HepG2 (cell line): ENCODE measurements around the gene CDH23. TPM values are rescaled to one million over a fixed set of nuclear protein-coding genes. Genes with fewer than 3 reads are reported as not detected.

ENCODE experiments used
- ATAC-seq: fragments of 200-7000 bp; cut with Tn5 transposase; 3 replicates; pipeline ENCODE4 v1.9.1; 2020; ENCODE audit warnings: mild to moderate bottlenecking, moderate library complexity
- BruUV-seq: library from RNA; stranded (reverse); fragments of 400-500 nt; replicated peaks from 2 replicates; lab custom pipeline; 2021; lab: Mats Ljungman, UMichigan
- CTCF ChIA-PET: fragments of 300-600 bp; formaldehyde crosslinking; extraction: SDS; loops from one replicate; lab custom pipeline; 2021; ENCODE audit warnings: low total read pairs, inconsistent platforms, low intra/inter-chr PET ratio; lab: Yijun Ruan, JAX
- POLR2A ChIA-PET: fragments of 350-600 bp; sonication (Branson Sonifier 250); formaldehyde crosslinking; loops from one replicate; lab custom pipeline; 2020; ENCODE audit warnings: antibody characterized with exemption, inconsistent platforms; lab: Yijun Ruan, JAX
- DNase-seq: peaks from one replicate; pipeline ENCODE4 v3.0.0-alpha.2; 2015; ENCODE audit warnings: low spot score
- FAIRE-seq: peaks from 3 replicates; lab custom pipeline; 2011; peaks lifted over from hg19 to GRCh38; lab: Jason Lieb, UNC
- H2AFZ ChIP-seq: one replicate; pipeline ENCODE4 v1.6.1; 2011; ENCODE audit warnings: low read length, inconsistent platforms
- H3K27ac ChIP-seq: fragments of 300-600 bp; 3 replicates; pipeline ENCODE4 v1.8.0; 2011; ENCODE audit warnings: mixed run types, mild to moderate bottlenecking, mixed read lengths, low read length, inconsistent platforms; ENCODE audit not compliant: insufficient read depth; ENCODE audit errors: extremely low read length
- H3K27me3 ChIP-seq, 2 experiments: fragments of 200-600 bp in 1 of 2; 2 replicates in 1 of 2; 3 replicates in 1 of 2; pipeline versions ENCODE4 v1.6.0 to v1.8.0; 2011; ENCODE audit warnings: low read length in 2 of 2, mild to moderate bottlenecking in 2 of 2, moderate library complexity in 2 of 2, inconsistent platforms in 1 of 2; ENCODE audit not compliant: insufficient read depth in 2 of 2, control insufficient read depth in 1 of 2
- H3K36me3 ChIP-seq, 2 experiments: fragments of 200-600 bp in 1 of 2; replicated peaks in 1 of 2; 2 replicates in 1 of 2; 3 replicates in 1 of 2; pipeline versions ENCODE4 v1.5.1 to v1.8.0; 2011; ENCODE audit warnings: low read length in 2 of 2, inconsistent platforms in 1 of 2; ENCODE audit not compliant: insufficient read depth in 2 of 2, control insufficient read depth in 1 of 2
- H3K4me1 ChIP-seq: 2 replicates; pipeline ENCODE4 v1.5.1; 2012; ENCODE audit warnings: low read length, inconsistent platforms; ENCODE audit not compliant: insufficient read depth
- H3K4me2 ChIP-seq: 2 replicates; pipeline ENCODE4 v1.6.0; 2011; ENCODE audit warnings: low read depth, low read length, inconsistent platforms
- H3K4me3 ChIP-seq, 3 experiments: fragments of 200-600 bp in 1 of 3; sonication (generic), shearing (Covaris generic) in 1 of 3; replicated peaks in 1 of 3; 2 replicates each; pipeline ENCODE4 v1.5.1; 2011 to 2016; ENCODE audit warnings: low read length in 3 of 3, inconsistent platforms in 2 of 3, low read depth in 2 of 3, mild to moderate bottlenecking in 2 of 3, control low read depth in 1 of 3, mixed read lengths in 1 of 3; ENCODE audit not compliant: insufficient read depth in 1 of 3
- H3K79me2 ChIP-seq: one replicate; pipeline ENCODE4 v1.6.1; 2011; ENCODE audit warnings: low read length, inconsistent platforms; ENCODE audit not compliant: insufficient read depth
- H3K9ac ChIP-seq: 2 replicates; pipeline ENCODE4 v1.6.0; 2011; ENCODE audit warnings: mild to moderate bottlenecking, low read depth, low read length, inconsistent platforms; ENCODE audit not compliant: insufficient read depth
- H3K9me3 ChIP-seq: 2 replicates; pipeline ENCODE4 v1.5.1; 2012; ENCODE audit warnings: mild to moderate bottlenecking, low read length
- H4K20me1 ChIP-seq: 2 replicates; pipeline ENCODE4 v1.6.0; 2011; ENCODE audit warnings: inconsistent platforms, mild to moderate bottlenecking, low read length, moderate library complexity; ENCODE audit not compliant: insufficient read depth
- CSRNP2 ChIP-seq: sonication (generic); formaldehyde crosslinking; conservative IDR thresholded peaks from 2 replicates; pipeline ENCODE4 v1.8.0; 2022; ENCODE audit warnings: low read depth, missing genetic modification reagents
- E2F5 ChIP-seq: sonication (generic); formaldehyde crosslinking; conservative IDR thresholded peaks from 2 replicates; pipeline ENCODE4 v1.4.0; 2020; ENCODE audit warnings: missing genetic modification reagents
- EP300 ChIP-seq, 3 experiments: sonication (generic) in 1 of 3; formaldehyde crosslinking in 1 of 3; IDR thresholded peaks; 2 replicates each; pipeline versions ENCODE4 v1.5.1 to v1.6.1; 2011 to 2020; ENCODE audit warnings: low read depth in 2 of 3, low read length in 2 of 3, borderline replicate concordance in 1 of 3, improper control_type of control experiment in 1 of 3, mild to moderate bottlenecking in 1 of 3, missing genetic modification reagents in 1 of 3, moderate library complexity in 1 of 3
- IKZF1 ChIP-seq: fragments of 450-650 bp; IDR thresholded peaks from 2 replicates; pipeline ENCODE4 v1.7.1; 2016
- SOX6 ChIP-seq, 2 experiments: fragments of 450-650 bp in 1 of 2; sonication (generic) in 1 of 2; formaldehyde crosslinking in 1 of 2; IDR thresholded peaks; 2 replicates each; pipeline versions ENCODE4 v1.4.0 to v1.6.1; 2017 to 2020; ENCODE audit warnings: antibody characterized with exemption in 1 of 2, mild to moderate bottlenecking in 1 of 2, missing genetic modification reagents in 1 of 2
- TBL1XR1 ChIP-seq: fragments of 150-350 bp; IDR thresholded peaks from 2 replicates; pipeline ENCODE4 v1.6.1; 2014; ENCODE audit warnings: borderline replicate concordance, low read length; ENCODE audit not compliant: partially characterized antibody
- ZBTB10 ChIP-seq: sonication (generic); formaldehyde crosslinking; IDR thresholded peaks from 2 replicates; pipeline ENCODE4 v1.4.0; 2020; ENCODE audit warnings: missing genetic modification reagents, borderline replicate concordance
- WGBS: methylation state at CpG from one replicate; pipeline ENCODE4 v1.1.6; 2017; ENCODE audit warnings: low lambda C conversion rate; 5-methylcytosine and 5-hydroxymethylcytosine counted together
- in situ Hi-C: cut with HindIII; loops from 2 replicates; pipeline ENCODE4 v1.10.0; 2017; ENCODE audit warnings: low pct_unique_long_range_greater_than_20kb; ENCODE audit not compliant: extremely low pct_ligation_motif_present
- intact Hi-C: fragments of 100-400 bp; cut with micrococcal nuclease; formaldehyde crosslinking; loops from one replicate; pipeline ENCODE4 v1.10.0; 2022; ENCODE audit not compliant: unreplicated experiment
- polyA plus RNA-seq, 8 experiments: library from polyadenylated mRNA; depleted of rRNA in 3 of 8; stranded (reverse) in 7 of 8; unstranded in 1 of 8; fragments of >200 nt; fragmentation: Illumina TruSeq in 4 of 8; extraction: Trizol in 4 of 8; gene quantifications; 2 replicates each; pipeline versions ENCODE4 v1.2.1 to v1.2.3, GENCODE V29; 2011 to 2016; ENCODE audit warnings: low read depth in 4 of 8, missing spikeins in 1 of 8, mixed read lengths in 1 of 8; ENCODE audit not compliant: insufficient read depth in 1 of 8
- total RNA-seq, 5 experiments: library from RNA; depleted of rRNA; stranded (reverse); fragments of >200 nt; fragmentation: Illumina TruSeq; extraction: Trizol; gene quantifications; 2 replicates each; pipeline ENCODE4 v1.2.3, GENCODE V29; 2016; ENCODE audit warnings: low read depth in 1 of 5
- TF ChIP-seq, protein P1 (sequence below): IDR thresholded peaks from 2 replicates; pipeline ENCODE4 v1.6.1; 2016; ENCODE audit warnings: mild to moderate bottlenecking

CDH23 gene
- total and polyA plus RNA-seq, 2 of the 13 experiments (the other 11 are each of a cell fraction or from before 2014, with no cell fraction given), result 0.13 TPM; not detected in 1

- no peaks in the 10 kb centered on the region for H3K79me2 ChIP-seq
- H3K4me1 ChIP-seq, result no peaks in the 10 kb centered on the region
- intact Hi-C loops, result loop anchor here (10.0 kb wide), 1 partner anchor 124 kb away; the partner anchor contains the start of gene SLC29A3
- WGBS, result 64% methylated on average over 1 of the region's 3 CpGs
- H3K9ac ChIP-seq, result no peak overlapping the region
- no peaks in the 10 kb centered on the region for H3K9me3 ChIP-seq
- no peak overlapping the region for H2AFZ ChIP-seq
- no peak overlapping the region for H3K4me3 ChIP-seq
- ATAC-seq (no peak), DNase-seq (no peak), FAIRE-seq (no peak)
- H3K27me3 ChIP-seq, result peaks cover 3 to 18% of the 10 kb centered on the region in 2 experiments; a peak in 3 of 5 replicates
- no peak overlapping the region for H3K27ac ChIP-seq
- no peak overlapping the region for H3K4me2 ChIP-seq
- in situ Hi-C loops, result no loop called here
- ChIA-PET CTCF (no interaction called here), POLR2A (no interaction called here)
- H4K20me1 ChIP-seq, result peaks cover 3% of the 10 kb centered on the region; the same call in 1 of the 2 replicates
- TF ChIP-seq SOX6 (IDR thresholded peaks at IDR 0.05) (no peak), SOX6 (CRISPR knock-in tag; IDR thresholded peaks at IDR 0.05) (no peak), IKZF1 (no peak), TBL1XR1 (no peak)
- H3K36me3 ChIP-seq, result no peaks in the 10 kb centered on the region
- BruUV-seq, result no TSS peak
Observed at GRCh38 chr10:71438761-71439160, 42.0 kb downstream of the CDH23 start.

GRCh38 chr10:71439670-71440425 is 43.1 kb downstream of the CDH23 start:
- Histone ChIP-seq H3K9me3 (no peaks in the 10 kb centered on the region), H3K4me1 (no peaks in the 10 kb centered on the region), H2AFZ (no peak overlapping the region), H3K27me3 (peaks cover 3 to 27% of the 10 kb centered on the region in 2 experiments; a peak in 3 of 5 replicates), H3K9ac (no peak overlapping the region), H4K20me1 (no peaks in the 10 kb centered on the region), H3K4me3 (no peak overlapping the region), H3K27ac (no peak overlapping the region), H3K36me3 (no peaks in the 10 kb centered on the region), H3K4me2 (no peak overlapping the region), H3K79me2 (no peaks in the 10 kb centered on the region)
- ChIA-PET POLR2A (no interaction called here), CTCF (no interaction called here)
- in situ Hi-C loops (no loop called here), intact Hi-C loops (loop anchor here (10.0 kb wide), 1 partner anchor 125 kb away; the partner anchor contains the start of gene SLC29A3)
- no peak for FAIRE-seq
- no TSS peak for BruUV-seq
- no peak for DNase-seq
- no peak for ATAC-seq
- 7% methylated on average over 9 of the region's 9 CpGs for WGBS
- TF ChIP-seq CSRNP2 (CRISPR knock-in tag) (no peak), E2F5 (no peak), EP300 (IDR thresholded peaks at IDR 0.05; ENCODE audit: low read depth in 2 of 2, low read length in 2 of 2) (no peak), EP300 (CRISPR knock-in tag; IDR thresholded peaks at IDR 0.05; ENCODE audit: borderline replicate concordance) (no peak), ZBTB10 (no peak)
- TF ChIP-seq, protein P1, sequence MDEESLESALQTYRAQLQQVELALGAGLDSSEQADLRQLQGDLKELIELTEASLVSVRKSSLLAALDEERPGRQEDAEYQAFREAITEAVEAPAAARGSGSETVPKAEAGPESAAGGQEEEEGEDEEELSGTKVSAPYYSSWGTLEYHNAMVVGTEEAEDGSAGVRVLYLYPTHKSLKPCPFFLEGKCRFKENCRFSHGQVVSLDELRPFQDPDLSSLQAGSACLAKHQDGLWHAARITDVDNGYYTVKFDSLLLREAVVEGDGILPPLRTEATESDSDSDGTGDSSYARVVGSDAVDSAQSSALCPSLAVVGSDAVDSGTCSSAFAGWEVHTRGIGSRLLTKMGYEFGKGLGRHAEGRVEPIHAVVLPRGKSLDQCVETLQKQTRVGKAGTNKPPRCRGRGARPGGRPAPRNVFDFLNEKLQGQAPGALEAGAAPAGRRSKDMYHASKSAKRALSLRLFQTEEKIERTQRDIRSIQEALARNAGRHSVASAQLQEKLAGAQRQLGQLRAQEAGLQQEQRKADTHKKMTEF (CRISPR knock-in tag), result no peak
